Brain microvascular endothelial cell (primary cell): ENCODE measurements around the gene TXLNB.

Experiments
- DNase-seq: peaks from one replicate; pipeline ENCODE4 v3.0.0-alpha.2; 2020
- H3K27ac ChIP-seq: fragments of 250-450 bp; sonication (Bioruptor Pico); 2 replicates; pipeline ENCODE4 v1.5.1; 2020; ENCODE audit warnings: mild to moderate bottlenecking, moderate library complexity
- H3K27me3 ChIP-seq: fragments of 250-450 bp; sonication (Bioruptor Pico); replicated peaks from 2 replicates; pipeline ENCODE4 v1.5.1; 2020; ENCODE audit warnings: mild to moderate bottlenecking
- H3K36me3 ChIP-seq: fragments of 250-450 bp; sonication (Bioruptor Pico); replicated peaks from 2 replicates; pipeline ENCODE4 v1.5.1; 2020; ENCODE audit warnings: mild to moderate bottlenecking
- H3K4me3 ChIP-seq: 2 replicates; pipeline ENCODE4 v1.5.1; 2011; ENCODE audit warnings: low read depth, mild to moderate bottlenecking, control low read depth, low read length, moderate library complexity
- in situ Hi-C: cut with HindIII; loops from 2 replicates; pipeline ENCODE4 v1.10.0; 2017; ENCODE audit warnings: low sequenced_read_pairs, low pct_ligation_motif_present
- TF ChIP-seq, protein P1 (sequence below): IDR thresholded peaks from 2 replicates; pipeline ENCODE4 v1.5.1; 2011; ENCODE audit warnings: low read depth, mild to moderate bottlenecking, moderate library complexity, low read length, control low read depth, inconsistent platforms; ENCODE audit errors: missing control alignments

The TXLNB gene

DNA sequence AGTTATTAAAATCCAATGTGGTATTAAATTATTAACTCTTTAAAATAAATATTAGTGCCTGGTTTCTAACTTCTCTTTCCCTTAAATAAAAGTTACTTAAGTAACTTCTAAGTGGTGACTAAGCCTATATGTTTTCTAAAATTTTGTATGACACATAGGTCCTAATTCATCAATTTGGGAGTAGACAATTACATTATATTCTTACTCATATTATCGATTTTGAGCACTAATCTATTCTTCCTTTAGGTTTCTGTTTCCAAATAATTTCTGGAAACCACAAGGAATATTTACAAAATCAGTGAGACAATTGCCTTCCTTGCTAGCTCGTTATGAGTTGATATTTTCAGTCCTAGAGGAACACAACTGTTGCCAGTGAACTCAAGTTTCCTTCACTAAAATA is 28.3 kb upstream of the TXLNB start:
- Histone ChIP-seq H3K27ac (no peak overlapping the region), H3K4me3 (no peak overlapping the region), H3K36me3 (no peaks in the 10 kb centered on the region), H3K27me3 (no peaks in the 10 kb centered on the region)
- TF ChIP-seq, protein P1, sequence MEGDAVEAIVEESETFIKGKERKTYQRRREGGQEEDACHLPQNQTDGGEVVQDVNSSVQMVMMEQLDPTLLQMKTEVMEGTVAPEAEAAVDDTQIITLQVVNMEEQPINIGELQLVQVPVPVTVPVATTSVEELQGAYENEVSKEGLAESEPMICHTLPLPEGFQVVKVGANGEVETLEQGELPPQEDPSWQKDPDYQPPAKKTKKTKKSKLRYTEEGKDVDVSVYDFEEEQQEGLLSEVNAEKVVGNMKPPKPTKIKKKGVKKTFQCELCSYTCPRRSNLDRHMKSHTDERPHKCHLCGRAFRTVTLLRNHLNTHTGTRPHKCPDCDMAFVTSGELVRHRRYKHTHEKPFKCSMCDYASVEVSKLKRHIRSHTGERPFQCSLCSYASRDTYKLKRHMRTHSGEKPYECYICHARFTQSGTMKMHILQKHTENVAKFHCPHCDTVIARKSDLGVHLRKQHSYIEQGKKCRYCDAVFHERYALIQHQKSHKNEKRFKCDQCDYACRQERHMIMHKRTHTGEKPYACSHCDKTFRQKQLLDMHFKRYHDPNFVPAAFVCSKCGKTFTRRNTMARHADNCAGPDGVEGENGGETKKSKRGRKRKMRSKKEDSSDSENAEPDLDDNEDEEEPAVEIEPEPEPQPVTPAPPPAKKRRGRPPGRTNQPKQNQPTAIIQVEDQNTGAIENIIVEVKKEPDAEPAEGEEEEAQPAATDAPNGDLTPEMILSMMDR: no peak
- no peak for DNase-seq
- in situ Hi-C loops: no loop called here

DNA sequence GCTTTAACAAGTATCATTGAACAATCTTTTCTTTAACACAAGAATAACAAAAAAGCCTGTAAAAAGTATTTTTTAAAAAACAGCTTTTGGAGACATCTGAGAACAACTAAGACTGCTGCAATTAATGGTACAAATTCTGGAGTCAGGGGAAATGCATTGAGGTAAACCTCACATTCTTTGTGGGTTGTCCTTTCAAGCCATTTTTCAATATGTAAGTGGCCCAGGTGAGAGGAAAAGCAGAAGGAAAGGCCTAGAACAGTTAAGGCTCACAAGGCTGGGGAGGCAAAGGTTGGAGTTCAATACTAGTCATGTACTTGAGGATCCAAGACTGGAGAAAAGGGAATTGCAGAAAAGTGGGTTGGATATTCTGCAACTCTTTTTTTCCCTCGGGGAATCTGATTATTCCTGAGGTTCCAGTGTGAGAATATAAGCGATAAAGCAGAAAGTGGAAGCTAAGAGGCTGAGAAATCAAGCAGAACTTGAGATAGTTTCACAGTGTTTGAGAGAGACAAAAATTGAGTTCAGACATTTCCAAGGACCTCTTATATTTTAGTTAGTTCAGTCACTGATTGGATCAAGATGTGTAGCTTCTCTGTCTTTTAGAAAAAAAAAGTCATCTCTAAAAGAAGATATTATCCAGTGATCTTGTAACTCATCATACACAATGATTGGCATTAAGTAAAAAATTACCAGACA is 25.0 kb upstream of the TXLNB start:
- Histone ChIP-seq H3K36me3 (no peaks in the 10 kb centered on the region), H3K27ac (no peak overlapping the region), H3K27me3 (no peaks in the 10 kb centered on the region), H3K4me3 (no peak overlapping the region)
- DNase-seq: no peak
- in situ Hi-C loops: no loop called here
- TF ChIP-seq, protein P1: no peak

DNA sequence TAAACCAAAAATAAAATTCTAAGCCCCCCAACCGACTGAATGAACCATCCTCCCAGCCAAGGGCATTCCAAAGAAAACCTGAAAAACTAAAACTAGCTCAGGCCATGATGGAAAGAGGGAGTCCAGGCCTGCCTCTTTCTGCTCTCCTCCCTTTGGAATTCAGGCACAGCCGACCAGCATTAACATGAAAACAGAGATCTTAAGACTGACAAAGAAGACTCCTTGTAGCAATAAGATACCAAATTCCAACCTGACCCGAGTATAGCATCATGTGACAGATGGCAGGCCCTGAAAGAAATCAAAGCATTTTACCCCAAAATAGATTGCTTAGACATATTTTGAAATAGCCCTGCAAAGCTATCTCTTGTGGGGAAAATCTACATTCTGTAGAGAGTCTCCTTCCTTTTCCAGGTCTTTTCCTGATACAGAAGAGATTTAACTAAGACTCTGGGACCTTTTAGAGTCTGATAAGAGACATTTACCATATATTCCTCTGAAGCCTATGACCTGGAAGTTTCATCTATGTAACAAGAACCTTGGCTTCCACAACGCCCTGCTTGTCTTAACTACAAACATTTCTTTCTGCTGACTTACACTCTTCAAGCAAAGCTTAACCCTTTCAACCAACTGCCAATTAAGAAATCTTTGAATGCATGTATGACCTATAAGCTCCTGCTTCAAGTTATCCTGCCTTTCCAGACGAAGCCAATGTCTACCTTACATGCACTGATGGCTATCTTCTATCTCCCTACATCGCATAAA is 22.2 kb upstream of the TXLNB start:
- Histone ChIP-seq H3K27me3 (no peaks in the 10 kb centered on the region), H3K27ac (no peak overlapping the region), H3K4me3 (no peak overlapping the region), H3K36me3 (no peaks in the 10 kb centered on the region)
- TF ChIP-seq, protein P1: no peak
- DNase-seq: no peak
- in situ Hi-C loops: no loop called here

DNA sequence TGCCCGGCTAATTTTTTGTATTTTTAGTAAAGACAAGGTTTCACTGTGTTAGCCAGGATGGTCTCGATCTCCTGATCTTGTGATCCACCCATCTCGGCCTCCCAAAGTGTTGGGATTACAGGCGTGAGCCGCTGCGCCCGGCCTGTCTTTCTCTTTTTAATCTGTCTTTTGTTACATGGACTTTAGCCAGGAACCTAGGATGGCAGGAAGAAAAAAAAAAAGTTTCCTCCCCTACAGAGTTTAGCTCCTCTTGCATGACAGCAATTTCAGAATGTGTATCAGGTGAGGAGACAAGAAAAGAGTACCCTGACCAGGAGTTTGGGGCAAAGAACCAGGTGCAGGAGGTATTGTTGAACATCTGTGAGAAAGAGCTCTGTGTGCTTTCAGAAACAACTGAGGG is 21.4 kb upstream of the TXLNB start:
- DNase-seq: no peak
- Histone ChIP-seq H3K27me3 (no peaks in the 10 kb centered on the region), H3K36me3 (no peaks in the 10 kb centered on the region), H3K4me3 (no peak overlapping the region), H3K27ac (no peak overlapping the region)
- TF ChIP-seq, protein P1: no peak
- in situ Hi-C loops: no loop called here

DNA sequence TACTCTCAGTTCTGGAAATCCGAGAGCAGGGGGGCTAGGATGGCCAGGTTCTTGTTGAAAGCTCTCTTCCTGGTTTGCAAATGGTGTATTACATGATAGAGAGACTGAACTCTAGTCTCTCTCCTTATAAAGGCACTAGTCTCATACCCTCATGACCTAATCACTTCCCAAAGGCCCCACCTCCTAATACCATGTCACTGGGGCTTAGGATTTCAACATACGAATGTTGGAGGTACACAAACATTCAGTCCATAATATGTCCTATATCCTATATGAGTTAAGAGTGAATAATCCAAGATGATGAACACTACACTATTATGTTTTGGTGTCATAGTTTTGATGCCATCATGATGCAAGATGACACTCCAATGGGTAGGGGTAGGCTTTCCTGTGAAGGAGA is 20.0 kb upstream of the TXLNB start:
- no peak for DNase-seq
- Histone ChIP-seq H3K36me3 (no peaks in the 10 kb centered on the region), H3K27ac (no peak overlapping the region), H3K4me3 (no peak overlapping the region), H3K27me3 (no peaks in the 10 kb centered on the region)
- TF ChIP-seq, protein P1: no peak
- in situ Hi-C loops: no loop called here
